Activated T-helper 17 cell treated with anti-CD3 and anti-CD28 coated beads, Interleukin-2, amount 50 U/mL, for 72 hours (primary cell): ENCODE data around the gene RAC2. TPM values are rescaled to one million over a fixed set of nuclear protein-coding genes. Genes with fewer than 3 reads are reported as not detected.

Experiments
- ATAC-seq: fragments of 150-1000 bp; cut with Tn5 transposase; replicated peaks from 2 replicates; pipeline ENCODE4 v1.10.0; 2021; ENCODE audit warnings: mild to moderate bottlenecking, moderate library complexity
- H3K27ac Mint-ChIP-seq: one replicate; pipeline ENCODE4 v1.8.0; 2022; ENCODE audit warnings: mixed read lengths
- H3K27me3 Mint-ChIP-seq: one replicate; pipeline ENCODE4 v1.8.0; 2022; ENCODE audit warnings: mixed read lengths
- H3K36me3 Mint-ChIP-seq: one replicate; pipeline ENCODE4 v1.8.0; 2022; ENCODE audit warnings: low read depth, mild to moderate bottlenecking, mixed read lengths
- H3K4me1 Mint-ChIP-seq: one replicate; pipeline ENCODE4 v1.8.0; 2022; ENCODE audit warnings: mixed read lengths
- H3K4me3 Mint-ChIP-seq: one replicate; pipeline ENCODE4 v1.8.0; 2022; ENCODE audit warnings: mild to moderate bottlenecking, mixed read lengths
- H3K9me3 Mint-ChIP-seq: one replicate; pipeline ENCODE4 v1.8.0; 2022; ENCODE audit warnings: mixed read lengths
- total RNA-seq, 2 donors: library from RNA; stranded (reverse); gene quantifications; one replicate each; pipeline ENCODE4 v1.2.3, GENCODE V29; 2022

RAC2 gene
- total RNA-seq, 2 donors from 2014 or later = 674 to 1,069 TPM

GRCh38 chr22:37229805-37230672 is 14.0 kb downstream of the RAC2 start:
- H3K9me3 Mint-ChIP-seq = no peaks in the 10 kb centered on the region
- H3K4me3 Mint-ChIP-seq = peak overlapping the region; percentile 86
- no peaks in the 10 kb centered on the region for H3K27me3 Mint-ChIP-seq
- peaks cover 71% of the 10 kb centered on the region for H3K4me1 Mint-ChIP-seq
- peak overlapping the region; percentile 91 for H3K27ac Mint-ChIP-seq
- peaks cover 97% of the 10 kb centered on the region for H3K36me3 Mint-ChIP-seq
- peak; percentile 72 for ATAC-seq

GRCh38 chr22:37229012-37229804 is 14.9 kb downstream of the RAC2 start:
- Mint-ChIP-seq H3K4me3 (peak overlapping the region; percentile 86), H3K4me1 (peaks cover 72% of the 10 kb centered on the region), H3K9me3 (no peaks in the 10 kb centered on the region), H3K27ac (peak overlapping the region; percentile 91), H3K27me3 (no peaks in the 10 kb centered on the region), H3K36me3 (peaks cover 97% of the 10 kb centered on the region)
- peak; percentile 7 for ATAC-seq

GRCh38 chr22:37228106-37229011 is 15.7 kb downstream of the RAC2 start:
- H3K4me1 Mint-ChIP-seq = peaks cover 76% of the 10 kb centered on the region
- H3K27ac Mint-ChIP-seq = peak overlapping the region; percentile 91
- no peaks in the 10 kb centered on the region for H3K9me3 Mint-ChIP-seq
- no peak for ATAC-seq
- H3K27me3 Mint-ChIP-seq = no peaks in the 10 kb centered on the region
- H3K4me3 Mint-ChIP-seq = peak overlapping the region; percentile 86
- H3K36me3 Mint-ChIP-seq = peaks cover 97% of the 10 kb centered on the region

GRCh38 chr22:37226514-37226913 is 17.6 kb downstream of the RAC2 start:
- Mint-ChIP-seq H3K4me1 (peaks cover 69% of the 10 kb centered on the region), H3K4me3 (peak overlapping the region; percentile 92), H3K27me3 (no peaks in the 10 kb centered on the region), H3K36me3 (peaks cover 95% of the 10 kb centered on the region), H3K9me3 (peaks cover 4% of the 10 kb centered on the region), H3K27ac (peak overlapping the region; percentile 91)
- no peak for ATAC-seq

GRCh38 chr22:37226087-37226486 is 18.0 kb downstream of the RAC2 start:
- Mint-ChIP-seq H3K27ac (peak overlapping the region; percentile 91), H3K4me3 (peak overlapping the region; percentile 92), H3K27me3 (no peaks in the 10 kb centered on the region), H3K36me3 (peaks cover 95% of the 10 kb centered on the region), H3K9me3 (peaks cover 7% of the 10 kb centered on the region), H3K4me1 (peaks cover 69% of the 10 kb centered on the region)
- ATAC-seq = no peak

- Mint-ChIP-seq H3K4me1 (peaks cover 69% of the 10 kb centered on the region), H3K27ac (peak overlapping the region; percentile 91), H3K9me3 (peaks cover 12% of the 10 kb centered on the region), H3K36me3 (peaks cover 95% of the 10 kb centered on the region), H3K27me3 (no peaks in the 10 kb centered on the region), H3K4me3 (peak overlapping the region; percentile 92)
- no peak for ATAC-seq
Observed at GRCh38 chr22:37225481-37225880, 18.6 kb downstream of the RAC2 start.

- Mint-ChIP-seq H3K27me3 (no peaks in the 10 kb centered on the region), H3K27ac (peak overlapping the region; percentile 91), H3K4me1 (peaks cover 71% of the 10 kb centered on the region), H3K9me3 (peaks cover 12% of the 10 kb centered on the region), H3K4me3 (peak overlapping the region; percentile 92), H3K36me3 (peaks cover 95% of the 10 kb centered on the region)
- no peak for ATAC-seq
Observed at GRCh38 chr22:37224757-37225420, 19.2 kb downstream of the RAC2 start.

GRCh38 chr22:37223965-37224551 is 20.0 kb downstream of the RAC2 start:
- Mint-ChIP-seq H3K27ac (peak overlapping the region; percentile 91), H3K4me1 (peaks cover 71% of the 10 kb centered on the region), H3K27me3 (no peaks in the 10 kb centered on the region), H3K36me3 (peaks cover 95% of the 10 kb centered on the region), H3K9me3 (peaks cover 12% of the 10 kb centered on the region), H3K4me3 (peak overlapping the region; percentile 92)
- peak; percentile 8 for ATAC-seq

GRCh38 chr22:37222440-37222971 is 21.6 kb downstream of the RAC2 start:
- peaks cover 12% of the 10 kb centered on the region for H3K9me3 Mint-ChIP-seq
- ATAC-seq = peak; percentile 55
- H3K36me3 Mint-ChIP-seq = peaks cover 93% of the 10 kb centered on the region
- H3K4me3 Mint-ChIP-seq = peak overlapping the region; percentile 92
- H3K27me3 Mint-ChIP-seq = no peaks in the 10 kb centered on the region
- peak overlapping the region; percentile 91 for H3K27ac Mint-ChIP-seq
- H3K4me1 Mint-ChIP-seq = peaks cover 76% of the 10 kb centered on the region

- H3K4me1 Mint-ChIP-seq = peaks cover 76% of the 10 kb centered on the region
- no peak for ATAC-seq
- H3K27me3 Mint-ChIP-seq = no peaks in the 10 kb centered on the region
- peak overlapping the region; percentile 91 for H3K27ac Mint-ChIP-seq
- peak overlapping the region; percentile 92 for H3K4me3 Mint-ChIP-seq
- peaks cover 12% of the 10 kb centered on the region for H3K9me3 Mint-ChIP-seq
- H3K36me3 Mint-ChIP-seq = peaks cover 92% of the 10 kb centered on the region
Observed at GRCh38 chr22:37221424-37222333, 22.4 kb downstream of the RAC2 start.

- Mint-ChIP-seq H3K36me3 (peaks cover 82% of the 10 kb centered on the region), H3K9me3 (peaks cover 12% of the 10 kb centered on the region), H3K4me3 (peak overlapping the region; percentile 92), H3K27ac (peak overlapping the region; percentile 91), H3K27me3 (no peaks in the 10 kb centered on the region), H3K4me1 (peaks cover 65% of the 10 kb centered on the region)
- no peak for ATAC-seq
Observed at GRCh38 chr22:37220543-37220981, 23.5 kb downstream of the RAC2 start.

- peak; percentile 53 for ATAC-seq
- H3K27ac Mint-ChIP-seq = peak overlapping the region; percentile 91
- H3K4me3 Mint-ChIP-seq = peak overlapping the region; percentile 92
- peaks cover 12% of the 10 kb centered on the region for H3K9me3 Mint-ChIP-seq
- peaks cover 54% of the 10 kb centered on the region for H3K4me1 Mint-ChIP-seq
- H3K36me3 Mint-ChIP-seq = peaks cover 79% of the 10 kb centered on the region
- H3K27me3 Mint-ChIP-seq = no peaks in the 10 kb centered on the region
Observed at GRCh38 chr22:37219533-37219932, 24.5 kb downstream of the RAC2 start.
